Upper lobe of left lung (tissue), 6 donors: ENCODE data around the gene NEK10. TPM values are rescaled to one million over a fixed set of nuclear protein-coding genes. Genes with fewer than 3 reads are reported as not detected.

Experiments used
- ATAC-seq, 2 donors: fragments of 200-7000 bp; cut with Tn5 transposase; one replicate each; pipeline ENCODE4 v1.9.1; 2022; ENCODE audit warnings: mild to moderate bottlenecking in 2 of 2, moderate library complexity in 2 of 2; ENCODE audit not compliant: low FRiP score in 2 of 2
- DNase-seq, 2 donors: peaks; one replicate each; pipeline ENCODE4 v3.0.0-alpha.2; 2019 to 2020
- H3K27ac ChIP-seq, 4 donors: fragments of 200-600 bp; sonication (generic); one replicate each; pipeline ENCODE4 v1.5.1; 2016 to 2019
- H3K27me3 ChIP-seq, 4 donors: fragments of 200-600 bp; sonication (generic); one replicate each; pipeline ENCODE4 v1.5.1; 2017 to 2019
- H3K36me3 ChIP-seq, 4 donors: fragments of 200-600 bp; sonication (generic); one replicate each; pipeline ENCODE4 v1.5.1; 2016 to 2019
- H3K4me1 ChIP-seq, 4 donors: fragments of 200-600 bp; sonication (generic); one replicate each; pipeline ENCODE4 v1.5.1; 2018 to 2019
- H3K4me3 ChIP-seq, 4 donors: fragments of 200-600 bp; sonication (generic); one replicate each; pipeline ENCODE4 v1.5.1; 2017 to 2019; ENCODE audit warnings: mild to moderate bottlenecking in 2 of 4, moderate library complexity in 1 of 4
- H3K9me3 ChIP-seq, 4 donors: fragments of 200-600 bp; sonication (generic); one replicate each; pipeline ENCODE4 v1.5.1; 2018 to 2019
- EP300 ChIP-seq, 4 donors: sonication (generic); formaldehyde crosslinking; IDR thresholded peaks; one replicate each; pipeline ENCODE4 v1.5.1; 2017; ENCODE audit warnings: antibody characterized with exemption in 4 of 4, control low read depth in 2 of 4
- POLR2A ChIP-seq, 4 donors: fragments of 450-650 bp; IDR thresholded peaks; one replicate each; pipeline ENCODE4 v1.5.1; 2016 to 2017; ENCODE audit warnings: antibody characterized with exemption in 4 of 4, mild to moderate bottlenecking in 2 of 4
- POLR2AphosphoS5 ChIP-seq, 2 donors: sonication (generic); formaldehyde crosslinking; IDR thresholded peaks; one replicate each; pipeline ENCODE4 v1.5.1; 2017; ENCODE audit warnings: antibody characterized with exemption in 2 of 2
- WGBS, 2 donors: methylation state at CpG; one replicate each; pipeline ENCODE4 v1.1.5; 2017 to 2018; 5-methylcytosine and 5-hydroxymethylcytosine counted together
- total RNA-seq, 6 donors: library from RNA; depleted of rRNA in 4 of 6; stranded (reverse); fragments of >200 nt in 4 of 6; gene quantifications; one replicate each; pipeline versions ENCODE4 v1.1.0 to v1.2.1, GENCODE V29; 2016 to 2021
- TF ChIP-seq, protein P1 (sequence below), 6 experiments: fragments of 450-650 bp in 4 of 6; fragments of 200-600 bp in 2 of 6; sonication (generic) in 2 of 6; IDR thresholded peaks; one replicate each; pipeline ENCODE4 v1.5.1; 2016 to 2019; ENCODE audit warnings: antibody characterized with exemption in 6 of 6
- donor health status: DM: no; HTN: no; CAD: no; lungs with moderate emphysema.
- donor health status: DM: no; HTN: yes; CAD: no; lungs with severe emphysema.

Gene NEK10
- total RNA-seq, 6 donors from 2014 or later = 0.29 to 85.3 (median 12.1) TPM

- H3K9me3 ChIP-seq = no peaks in the 10 kb centered on the region
- DNase-seq = no peak
- H3K4me1 ChIP-seq = peaks cover 4 to 12% (median 9%) of the 10 kb centered on the region in 4 donors
- H3K27ac ChIP-seq = no peak overlapping the region
- no peaks in the 10 kb centered on the region for H3K27me3 ChIP-seq
- H3K36me3 ChIP-seq = no peaks in the 10 kb centered on the region
- TF ChIP-seq EP300 (IDR thresholded peaks at IDR 0.05) (no peak), POLR2AphosphoS5 (IDR thresholded peaks at IDR 0.05) (no peak), POLR2A (IDR thresholded peaks at IDR 0.05) (no peak)
- TF ChIP-seq, protein P1, sequence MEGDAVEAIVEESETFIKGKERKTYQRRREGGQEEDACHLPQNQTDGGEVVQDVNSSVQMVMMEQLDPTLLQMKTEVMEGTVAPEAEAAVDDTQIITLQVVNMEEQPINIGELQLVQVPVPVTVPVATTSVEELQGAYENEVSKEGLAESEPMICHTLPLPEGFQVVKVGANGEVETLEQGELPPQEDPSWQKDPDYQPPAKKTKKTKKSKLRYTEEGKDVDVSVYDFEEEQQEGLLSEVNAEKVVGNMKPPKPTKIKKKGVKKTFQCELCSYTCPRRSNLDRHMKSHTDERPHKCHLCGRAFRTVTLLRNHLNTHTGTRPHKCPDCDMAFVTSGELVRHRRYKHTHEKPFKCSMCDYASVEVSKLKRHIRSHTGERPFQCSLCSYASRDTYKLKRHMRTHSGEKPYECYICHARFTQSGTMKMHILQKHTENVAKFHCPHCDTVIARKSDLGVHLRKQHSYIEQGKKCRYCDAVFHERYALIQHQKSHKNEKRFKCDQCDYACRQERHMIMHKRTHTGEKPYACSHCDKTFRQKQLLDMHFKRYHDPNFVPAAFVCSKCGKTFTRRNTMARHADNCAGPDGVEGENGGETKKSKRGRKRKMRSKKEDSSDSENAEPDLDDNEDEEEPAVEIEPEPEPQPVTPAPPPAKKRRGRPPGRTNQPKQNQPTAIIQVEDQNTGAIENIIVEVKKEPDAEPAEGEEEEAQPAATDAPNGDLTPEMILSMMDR (IDR thresholded peaks at IDR 0.05) = no peak
- H3K4me3 ChIP-seq = no peak overlapping the region
- 50 to 54% methylated on average over 1 of the region's 1 CpG for WGBS, 2 donors
- no peak for ATAC-seq
Measured at GRCh38 chr3:27353221-27353620, 16.0 kb downstream of the NEK10 start.

GRCh38 chr3:27352047-27352446, 17.1 kb downstream of the NEK10 start:
- DNase-seq (no peak), ATAC-seq (no peak)
- H3K27me3 ChIP-seq = no peaks in the 10 kb centered on the region
- no peak overlapping the region for H3K27ac ChIP-seq
- H3K4me1 ChIP-seq = peaks cover 4 to 12% (median 9%) of the 10 kb centered on the region in 4 donors
- H3K9me3 ChIP-seq = no peaks in the 10 kb centered on the region
- no peak overlapping the region for H3K4me3 ChIP-seq
- TF ChIP-seq EP300 (IDR thresholded peaks at IDR 0.05) (no peak), POLR2A (IDR thresholded peaks at IDR 0.05) (no peak), POLR2AphosphoS5 (IDR thresholded peaks at IDR 0.05) (no peak)
- TF ChIP-seq, protein P1 (IDR thresholded peaks at IDR 0.05) = no peak
- H3K36me3 ChIP-seq = no peaks in the 10 kb centered on the region
- WGBS, 2 donors = 59 to 60% methylated on average over 3 of the region's 3 CpGs

DNA sequence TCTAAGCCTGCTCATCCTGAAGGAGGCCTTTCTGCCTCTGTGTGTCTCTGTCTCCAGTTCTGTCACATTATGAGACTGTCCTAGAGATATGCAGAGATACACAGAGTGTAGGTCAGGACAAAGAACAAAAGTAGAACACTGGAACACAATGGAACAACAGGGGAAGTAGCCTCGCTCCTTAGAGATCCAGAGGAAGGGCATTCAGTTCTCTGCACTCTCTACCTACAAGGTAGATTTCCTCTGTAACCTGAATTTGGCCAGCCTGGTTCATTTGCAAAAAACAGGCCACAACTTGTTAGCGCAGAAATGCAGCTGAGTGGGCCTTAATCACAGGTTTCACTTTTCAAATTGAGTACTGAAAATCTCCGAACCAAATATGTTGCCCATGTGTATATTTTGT, 19.4 kb downstream of the NEK10 start:
- Histone ChIP-seq H3K36me3 (no peaks in the 10 kb centered on the region), H3K9me3 (no peaks in the 10 kb centered on the region), H3K4me1 (peaks cover 4 to 11% (median 7%) of the 10 kb centered on the region in 4 donors), H3K4me3 (no peak overlapping the region), H3K27me3 (no peaks in the 10 kb centered on the region), H3K27ac (no peak overlapping the region)
- DNase-seq (no peak), ATAC-seq (no peak)
- TF ChIP-seq POLR2A (IDR thresholded peaks at IDR 0.05) (no peak), POLR2AphosphoS5 (IDR thresholded peaks at IDR 0.05) (no peak), EP300 (IDR thresholded peaks at IDR 0.05) (no peak)
- TF ChIP-seq, protein P1 (IDR thresholded peaks at IDR 0.05) = no peak
- 82 to 85% methylated on average over 3 of the region's 3 CpGs for WGBS, 2 donors

DNA sequence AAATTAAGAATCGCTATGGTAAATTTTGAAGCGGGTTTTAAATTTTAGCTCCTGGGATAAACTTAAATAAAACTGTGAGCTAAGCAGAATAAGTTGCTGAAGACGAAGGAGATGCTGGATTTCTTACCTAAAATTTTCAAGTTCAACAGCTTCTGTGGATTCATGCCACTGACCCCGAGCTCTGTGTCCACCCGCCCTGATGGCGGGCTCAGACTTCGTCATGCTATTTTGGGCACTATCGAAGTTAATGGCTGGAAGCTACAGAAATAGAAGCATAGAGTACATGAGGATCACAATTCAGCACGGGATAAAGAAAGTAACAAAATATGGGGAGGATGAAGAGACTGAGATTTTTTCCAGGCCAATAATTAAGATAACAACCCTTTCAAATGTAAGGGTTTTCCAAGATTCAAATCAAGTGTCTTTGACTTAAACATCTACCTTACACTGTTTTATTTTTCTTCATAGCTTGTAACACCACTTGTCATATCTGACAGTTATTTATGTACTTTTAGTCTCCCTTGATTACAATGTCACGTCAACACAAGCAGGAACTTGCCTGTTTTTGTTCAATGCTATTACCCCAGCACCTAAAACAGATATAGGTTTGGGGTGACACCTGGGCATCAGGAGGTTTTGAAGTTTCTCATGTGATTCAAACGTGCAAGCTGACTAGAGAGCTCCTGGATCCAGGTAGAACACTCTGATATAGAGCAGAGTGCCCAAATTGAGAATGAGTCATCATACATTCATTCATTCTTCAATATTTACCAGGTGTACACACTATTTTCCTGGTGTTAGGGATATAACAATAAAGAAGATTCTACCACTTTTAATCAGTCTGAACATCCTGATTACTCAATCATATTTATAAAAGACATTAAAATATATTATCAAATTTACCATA, 23.0 kb downstream of the NEK10 start:
- no peak for TF ChIP-seq EP300 (IDR thresholded peaks at IDR 0.05)
- TF ChIP-seq POLR2AphosphoS5 (IDR thresholded peaks at IDR 0.05) = no peak
- TF ChIP-seq POLR2A (IDR thresholded peaks at IDR 0.05) = no peak
- TF ChIP-seq, protein P1 (IDR thresholded peaks at IDR 0.05) = no peak
- no peak for ATAC-seq
- DNase-seq = no peak
- no peaks in the 10 kb centered on the region for H3K27me3 ChIP-seq
- no peaks in the 10 kb centered on the region for H3K9me3 ChIP-seq
- H3K4me1 ChIP-seq = no peaks in the 10 kb centered on the region
- H3K4me3 ChIP-seq = no peak overlapping the region
- WGBS, 2 donors = 83 to 89% methylated on average over 11 of the region's 11 CpGs
- no peaks in the 10 kb centered on the region for H3K36me3 ChIP-seq
- H3K27ac ChIP-seq = no peak overlapping the region
